A673 (cell line): Measurements from ENCODE around the gene SOBP. TPM values are rescaled to one million over a fixed set of nuclear protein-coding genes. Genes with fewer than 3 reads are reported as not detected.

ENCODE experiments used
- BruUV-seq: library from RNA; stranded (reverse); fragments of 400-500 nt; replicated peaks from 2 replicates; lab custom pipeline; 2021; lab: Mats Ljungman, UMichigan
- CTCF ChIA-PET: fragments of 300-600 bp; sonication (Branson Sonifier 250); formaldehyde crosslinking; loops from one replicate; lab custom pipeline; 2022; ENCODE audit warnings: antibody characterized with exemption; lab: Charles Lee
- POLR2A ChIA-PET: fragments of 300-600 bp; sonication (Branson Sonifier 250); formaldehyde crosslinking; loops from one replicate; lab custom pipeline; 2022; ENCODE audit warnings: antibody characterized with exemption; ENCODE audit not compliant: low non-redundant PET; lab: Charles Lee
- DNase-seq: peaks from one replicate; pipeline ENCODE4 v3.0.0-alpha.2; 2015; ENCODE audit warnings: low spot score
- H3K27ac ChIP-seq: fragments of 200-600 bp; sonication (generic); 2 replicates; pipeline ENCODE4 v1.5.1; 2016; ENCODE audit warnings: mixed run types, low read depth, mild to moderate bottlenecking, mixed read lengths, antibody characterized with exemption, low read length; ENCODE audit not compliant: poor library complexity, severe bottlenecking
- H3K27me3 ChIP-seq: fragments of 200-600 bp; sonication (generic); replicated peaks from 2 replicates; pipeline ENCODE4 v1.6.1; 2017; ENCODE audit warnings: mixed run types, low read depth, mild to moderate bottlenecking, mixed read lengths, antibody characterized with exemption, low read length; ENCODE audit not compliant: insufficient read depth, poor library complexity
- H3K36me3 ChIP-seq: fragments of 200-600 bp; sonication (generic); 2 replicates; pipeline ENCODE4 v1.6.1; 2016; ENCODE audit warnings: mixed run types, mild to moderate bottlenecking, mixed read lengths, antibody characterized with exemption, low read length; ENCODE audit not compliant: insufficient read depth, poor library complexity, severe bottlenecking
- H3K4me1 ChIP-seq: fragments of 200-600 bp; sonication (generic); 2 replicates; pipeline ENCODE4 v1.6.1; 2017; ENCODE audit warnings: mixed run types, mild to moderate bottlenecking, mixed read lengths, antibody characterized with exemption, low read length; ENCODE audit not compliant: insufficient read depth, poor library complexity, severe bottlenecking
- H3K4me3 ChIP-seq: fragments of 200-600 bp; sonication (generic); 2 replicates; pipeline ENCODE4 v1.5.1; 2016; ENCODE audit warnings: low read depth, mixed run types, mild to moderate bottlenecking, mixed read lengths, low read length; ENCODE audit not compliant: poor library complexity, severe bottlenecking
- H3K9me3 ChIP-seq: fragments of 200-600 bp; sonication (generic); 2 replicates; pipeline ENCODE4 v1.6.1; 2016; ENCODE audit warnings: mixed run types, low read depth, mild to moderate bottlenecking, mixed read lengths, antibody characterized with exemption, low read length; ENCODE audit not compliant: poor library complexity, severe bottlenecking
- CTCF ChIP-seq: fragments of 300-800, 200-600 bp; sonication (generic); conservative IDR thresholded peaks from 2 replicates; pipeline ENCODE4 v1.5.1; 2017; ENCODE audit warnings: low read depth, mild to moderate bottlenecking, antibody characterized with exemption, low read length, moderate library complexity, mixed read lengths
- EZH2 ChIP-seq: fragments of 200-600 bp; sonication (generic); IDR thresholded peaks from 2 replicates; pipeline ENCODE4 v1.6.1; 2017; ENCODE audit warnings: borderline replicate concordance, low read depth, mild to moderate bottlenecking, mixed read lengths, antibody characterized with exemption, low read length; ENCODE audit not compliant: poor library complexity, severe bottlenecking
- intact Hi-C: fragments of 100-400 bp; cut with micrococcal nuclease; formaldehyde crosslinking; loops from one replicate; pipeline ENCODE4 v1.10.0; 2022; ENCODE audit not compliant: unreplicated experiment
- total RNA-seq: library from RNA; stranded (reverse); gene quantifications from 2 replicates; pipeline ENCODE4 v1.2.3, GENCODE V29; 2021

Gene SOBP
- total RNA-seq, 1 experiment from 2014 or later: 3.3 TPM

GRCh38 chr6:107493158-107494057 lies 3.5 kb downstream of the SOBP start:
- Histone ChIP-seq H3K27ac (no peak overlapping the region), H3K4me1 (peaks cover 13% of the 10 kb centered on the region), H3K36me3 (no peaks in the 10 kb centered on the region), H3K9me3 (no peaks in the 10 kb centered on the region), H3K27me3 (peaks cover 24% of the 10 kb centered on the region), H3K4me3 (no peak overlapping the region)
- no peak for DNase-seq
- TF ChIP-seq CTCF (no peak), EZH2 (no peak)
- no TSS peak for BruUV-seq
- intact Hi-C loops: no loop called here
- ChIA-PET CTCF (no interaction called here), POLR2A (no interaction called here)

- DNase-seq: no peak
- POLR2A ChIA-PET: no interaction called here
Observed at GRCh38 chr6:107495196-107495643, 5.3 kb downstream of the SOBP start.

DNA sequence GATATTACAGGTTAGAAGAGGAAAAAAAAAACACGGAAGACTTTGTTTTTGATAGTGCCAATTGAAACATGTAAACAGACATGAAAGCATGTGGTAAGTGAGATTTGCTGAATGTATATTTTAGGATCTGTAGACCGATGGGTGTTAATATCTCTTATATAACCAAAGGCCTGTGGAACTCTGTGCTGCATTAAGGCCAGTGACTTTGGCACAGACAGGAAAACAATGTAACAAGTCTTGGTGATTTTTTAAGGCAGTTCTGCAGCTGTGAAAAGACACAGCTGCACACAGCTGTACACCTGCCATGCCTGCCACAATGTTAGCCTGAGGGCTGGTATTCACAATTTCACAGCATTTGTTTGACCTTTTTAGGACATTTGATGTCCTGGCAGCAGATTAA lies 6.1 kb downstream of the SOBP start:
- peaks cover 15% of the 10 kb centered on the region for H3K27me3 ChIP-seq
- H3K4me1 ChIP-seq: peaks cover 9% of the 10 kb centered on the region
- CTCF ChIA-PET: no interaction called here
- H3K27ac ChIP-seq: no peak overlapping the region
- no peak overlapping the region for H3K4me3 ChIP-seq
- POLR2A ChIA-PET: no interaction called here
- intact Hi-C loops: no loop called here
- no peaks in the 10 kb centered on the region for H3K9me3 ChIP-seq
- no peaks in the 10 kb centered on the region for H3K36me3 ChIP-seq
- no TSS peak for BruUV-seq
- no peak for DNase-seq
- TF ChIP-seq CTCF (no peak), EZH2 (no peak)

More at GRCh38 chr6:107495196-107495643, 5.3 kb downstream of the SOBP start:
- BruUV-seq: no TSS peak
- Histone ChIP-seq H3K4me3 (no peak overlapping the region), H3K36me3 (no peaks in the 10 kb centered on the region), H3K9me3 (no peaks in the 10 kb centered on the region), H3K27ac (no peak overlapping the region), H3K27me3 (peaks cover 19% of the 10 kb centered on the region), H3K4me1 (peaks cover 9% of the 10 kb centered on the region)
- TF ChIP-seq EZH2: no peak
- TF ChIP-seq CTCF: no peak
- intact Hi-C loops: no loop called here
- CTCF ChIA-PET: no interaction called here
